Progenitor cell of endocrine pancreas (in vitro differentiated cells): Measurements from ENCODE around the gene MED9. TPM values are rescaled to one million over a fixed set of nuclear protein-coding genes. Genes with fewer than 3 reads are reported as not detected.
A peak's percentile ranks its signal among the peaks of the same experiment; 100 is the strongest.

Experiments
- DNase-seq: peaks from one replicate; pipeline ENCODE4 v3.0.0; 2021; ENCODE audit warnings: low spot score; ENCODE audit not compliant: unreplicated experiment
- H3K27ac Mint-ChIP-seq: 2 replicates; pipeline ENCODE4 v1.8.0; 2021; ENCODE audit warnings: mild to moderate bottlenecking, moderate library complexity, mixed read lengths
- H3K27me3 Mint-ChIP-seq: 2 replicates; pipeline ENCODE4 v1.8.0; 2021; ENCODE audit warnings: mixed read lengths
- H3K36me3 Mint-ChIP-seq: 2 replicates; pipeline ENCODE4 v1.8.0; 2022; ENCODE audit warnings: mixed read lengths; ENCODE audit not compliant: insufficient read depth
- H3K4me1 Mint-ChIP-seq: 2 replicates; pipeline ENCODE4 v1.8.0; 2021; ENCODE audit warnings: low read depth, mixed read lengths
- H3K4me3 Mint-ChIP-seq: 2 replicates; pipeline ENCODE4 v1.8.0; 2021; ENCODE audit warnings: low read depth, mild to moderate bottlenecking, moderate library complexity, mixed read lengths
- H3K9me3 Mint-ChIP-seq: 2 replicates; pipeline ENCODE4 v1.8.0; 2021; ENCODE audit warnings: low read depth, mixed read lengths
- CTCF ChIP-seq: fragments of 200-600 bp; sonication (generic); IDR thresholded peaks from one replicate; pipeline ENCODE4 v1.5.0; 2021; ENCODE audit warnings: antibody characterized with exemption, mild to moderate bottlenecking; ENCODE audit not compliant: unreplicated experiment
- total RNA-seq: library from RNA; stranded (reverse); gene quantifications from 2 replicates; pipeline ENCODE4 v1.2.1, GENCODE V29; 2021

The MED9 gene
- total RNA-seq, 1 donor from 2014 or later = 17.0 TPM

GRCh38 chr17:17540935-17541639, 64.3 kb downstream of the MED9 start:
- peak overlapping the region; percentile 43 for H3K27ac Mint-ChIP-seq
- no peak for DNase-seq
- H3K9me3 Mint-ChIP-seq = no peaks in the 10 kb centered on the region
- TF ChIP-seq CTCF = no peak
- peaks cover 2% of the 10 kb centered on the region for H3K36me3 Mint-ChIP-seq
- no peak overlapping the region for H3K4me3 Mint-ChIP-seq
- peaks cover 31% of the 10 kb centered on the region for H3K4me1 Mint-ChIP-seq
- no peaks in the 10 kb centered on the region for H3K27me3 Mint-ChIP-seq

GRCh38 chr17:17541640-17542001, 64.8 kb downstream of the MED9 start:
- DNase-seq = no peak
- peaks cover 2% of the 10 kb centered on the region for H3K36me3 Mint-ChIP-seq
- H3K4me1 Mint-ChIP-seq = peaks cover 28% of the 10 kb centered on the region
- TF ChIP-seq CTCF = no peak
- no peaks in the 10 kb centered on the region for H3K9me3 Mint-ChIP-seq
- H3K4me3 Mint-ChIP-seq = no peak overlapping the region
- no peak overlapping the region for H3K27ac Mint-ChIP-seq
- no peaks in the 10 kb centered on the region for H3K27me3 Mint-ChIP-seq

Other genes starting within 250 kb of the MED9 start
- gene FLCN, start 239.8 kb upstream of the MED9 start, total RNA-seq = 58.4 and 58.7 TPM in 2 replicates
- gene COPS3, start 195.8 kb upstream of the MED9 start, total RNA-seq = 61.5 and 63.6 TPM in 2 replicates
- 2.4 TPM in 2 replicates for gene NT5M, start 173.6 kb upstream of the MED9 start, total RNA-seq
- gene RASD1, start 19.4 kb downstream of the MED9 start, total RNA-seq = 4.6 and 5.6 TPM in 2 replicates
- gene PEMT, start 114.7 kb downstream of the MED9 start, total RNA-seq = 61.3 and 67.0 TPM in 2 replicates
- 69.0 and 75.0 TPM in 2 replicates for gene RAI1, start 204.5 kb downstream of the MED9 start, total RNA-seq